ENCODE results near the gene RABGAP1L. TPM values are rescaled to one million over a fixed set of nuclear protein-coding genes. Genes with fewer than 3 reads are reported as not detected.

RABGAP1L gene
- total and polyA plus RNA-seq, 2 of the 8 experiments (the other 6 are each of a cell fraction or from before 2014, with no cell fraction given): 33.3 to 156 TPM

DNA sequence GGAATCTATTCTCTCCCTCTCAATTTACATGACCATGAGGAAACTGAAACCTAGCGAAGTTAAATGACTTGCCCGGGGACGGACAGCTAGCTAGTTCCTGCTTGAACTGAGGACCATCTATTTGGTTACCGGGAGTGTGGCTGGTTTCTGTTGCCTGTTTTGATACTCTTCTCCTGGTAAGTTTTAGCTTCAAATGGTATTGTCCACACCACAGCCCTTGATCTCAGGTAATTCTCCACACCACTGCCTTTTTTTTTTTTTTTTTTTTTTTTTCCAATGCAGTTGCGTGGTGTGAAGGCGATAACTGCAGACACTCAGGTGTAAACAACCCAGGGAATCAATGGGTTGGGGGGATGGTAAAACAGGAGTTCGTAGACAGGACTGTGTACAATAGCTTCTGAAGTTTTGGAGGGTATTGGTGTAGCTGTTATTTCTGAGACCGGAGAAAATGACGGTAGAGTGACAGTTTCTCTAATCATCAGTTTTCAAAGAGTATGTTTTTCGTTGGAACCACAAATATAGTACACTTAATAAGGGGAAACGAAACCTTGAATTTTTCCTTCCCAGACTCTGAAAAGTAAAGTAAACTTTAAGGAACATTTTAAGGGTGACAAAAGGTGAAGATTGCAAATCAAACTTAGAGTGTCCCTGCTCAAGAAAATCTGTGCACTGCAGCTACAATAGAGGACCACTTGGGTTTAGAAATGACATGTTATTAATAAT lies 715.2 kb downstream of the RABGAP1L start (continued):
- TF ChIP-seq TAF7 (optimal IDR thresholded peaks at IDR 0.05; ENCODE audit: borderline replicate concordance, low read depth, low read length) (peak; percentile 69), SP4 (IDR thresholded peaks at IDR 0.05; ENCODE audit: low read length) (peak; percentile 41; the same call in 1 of the 2 replicates), ASH2L (IDR thresholded peaks at IDR 0.05; ENCODE audit: low read length) (peak; percentile 66), JUND (IDR thresholded peaks at IDR 0.05; ENCODE audit: low read length) (no peak), POLR2AphosphoS5 (IDR thresholded peaks at IDR 0.05; ENCODE audit: low read depth, low read length) (peak; percentile 88), RBBP5 (IDR thresholded peaks at IDR 0.05; ENCODE audit: borderline replicate concordance, low read depth, low read length) (peak; percentile 51; the same call in 1 of the 2 replicates), SAP30 (IDR thresholded peaks at IDR 0.05; ENCODE audit: insufficient read depth, insufficient replicate concordance, low read length) (peak; percentile 68), EP300 (IDR thresholded peaks at IDR 0.05; ENCODE audit: borderline replicate concordance in 1 of 2, low read depth in 2 of 2, low read length in 2 of 2) (no peak), SIN3A (conservative IDR thresholded peaks at IDR 0.05 in 1 of 2, IDR thresholded peaks at IDR 0.05 in 1 of 2; ENCODE audit: low read depth in 1 of 2, low read length in 2 of 2) (peak; percentile 46 to 86; a peak in 2 of 4 replicates)
- TF ChIP-seq, protein P1, sequence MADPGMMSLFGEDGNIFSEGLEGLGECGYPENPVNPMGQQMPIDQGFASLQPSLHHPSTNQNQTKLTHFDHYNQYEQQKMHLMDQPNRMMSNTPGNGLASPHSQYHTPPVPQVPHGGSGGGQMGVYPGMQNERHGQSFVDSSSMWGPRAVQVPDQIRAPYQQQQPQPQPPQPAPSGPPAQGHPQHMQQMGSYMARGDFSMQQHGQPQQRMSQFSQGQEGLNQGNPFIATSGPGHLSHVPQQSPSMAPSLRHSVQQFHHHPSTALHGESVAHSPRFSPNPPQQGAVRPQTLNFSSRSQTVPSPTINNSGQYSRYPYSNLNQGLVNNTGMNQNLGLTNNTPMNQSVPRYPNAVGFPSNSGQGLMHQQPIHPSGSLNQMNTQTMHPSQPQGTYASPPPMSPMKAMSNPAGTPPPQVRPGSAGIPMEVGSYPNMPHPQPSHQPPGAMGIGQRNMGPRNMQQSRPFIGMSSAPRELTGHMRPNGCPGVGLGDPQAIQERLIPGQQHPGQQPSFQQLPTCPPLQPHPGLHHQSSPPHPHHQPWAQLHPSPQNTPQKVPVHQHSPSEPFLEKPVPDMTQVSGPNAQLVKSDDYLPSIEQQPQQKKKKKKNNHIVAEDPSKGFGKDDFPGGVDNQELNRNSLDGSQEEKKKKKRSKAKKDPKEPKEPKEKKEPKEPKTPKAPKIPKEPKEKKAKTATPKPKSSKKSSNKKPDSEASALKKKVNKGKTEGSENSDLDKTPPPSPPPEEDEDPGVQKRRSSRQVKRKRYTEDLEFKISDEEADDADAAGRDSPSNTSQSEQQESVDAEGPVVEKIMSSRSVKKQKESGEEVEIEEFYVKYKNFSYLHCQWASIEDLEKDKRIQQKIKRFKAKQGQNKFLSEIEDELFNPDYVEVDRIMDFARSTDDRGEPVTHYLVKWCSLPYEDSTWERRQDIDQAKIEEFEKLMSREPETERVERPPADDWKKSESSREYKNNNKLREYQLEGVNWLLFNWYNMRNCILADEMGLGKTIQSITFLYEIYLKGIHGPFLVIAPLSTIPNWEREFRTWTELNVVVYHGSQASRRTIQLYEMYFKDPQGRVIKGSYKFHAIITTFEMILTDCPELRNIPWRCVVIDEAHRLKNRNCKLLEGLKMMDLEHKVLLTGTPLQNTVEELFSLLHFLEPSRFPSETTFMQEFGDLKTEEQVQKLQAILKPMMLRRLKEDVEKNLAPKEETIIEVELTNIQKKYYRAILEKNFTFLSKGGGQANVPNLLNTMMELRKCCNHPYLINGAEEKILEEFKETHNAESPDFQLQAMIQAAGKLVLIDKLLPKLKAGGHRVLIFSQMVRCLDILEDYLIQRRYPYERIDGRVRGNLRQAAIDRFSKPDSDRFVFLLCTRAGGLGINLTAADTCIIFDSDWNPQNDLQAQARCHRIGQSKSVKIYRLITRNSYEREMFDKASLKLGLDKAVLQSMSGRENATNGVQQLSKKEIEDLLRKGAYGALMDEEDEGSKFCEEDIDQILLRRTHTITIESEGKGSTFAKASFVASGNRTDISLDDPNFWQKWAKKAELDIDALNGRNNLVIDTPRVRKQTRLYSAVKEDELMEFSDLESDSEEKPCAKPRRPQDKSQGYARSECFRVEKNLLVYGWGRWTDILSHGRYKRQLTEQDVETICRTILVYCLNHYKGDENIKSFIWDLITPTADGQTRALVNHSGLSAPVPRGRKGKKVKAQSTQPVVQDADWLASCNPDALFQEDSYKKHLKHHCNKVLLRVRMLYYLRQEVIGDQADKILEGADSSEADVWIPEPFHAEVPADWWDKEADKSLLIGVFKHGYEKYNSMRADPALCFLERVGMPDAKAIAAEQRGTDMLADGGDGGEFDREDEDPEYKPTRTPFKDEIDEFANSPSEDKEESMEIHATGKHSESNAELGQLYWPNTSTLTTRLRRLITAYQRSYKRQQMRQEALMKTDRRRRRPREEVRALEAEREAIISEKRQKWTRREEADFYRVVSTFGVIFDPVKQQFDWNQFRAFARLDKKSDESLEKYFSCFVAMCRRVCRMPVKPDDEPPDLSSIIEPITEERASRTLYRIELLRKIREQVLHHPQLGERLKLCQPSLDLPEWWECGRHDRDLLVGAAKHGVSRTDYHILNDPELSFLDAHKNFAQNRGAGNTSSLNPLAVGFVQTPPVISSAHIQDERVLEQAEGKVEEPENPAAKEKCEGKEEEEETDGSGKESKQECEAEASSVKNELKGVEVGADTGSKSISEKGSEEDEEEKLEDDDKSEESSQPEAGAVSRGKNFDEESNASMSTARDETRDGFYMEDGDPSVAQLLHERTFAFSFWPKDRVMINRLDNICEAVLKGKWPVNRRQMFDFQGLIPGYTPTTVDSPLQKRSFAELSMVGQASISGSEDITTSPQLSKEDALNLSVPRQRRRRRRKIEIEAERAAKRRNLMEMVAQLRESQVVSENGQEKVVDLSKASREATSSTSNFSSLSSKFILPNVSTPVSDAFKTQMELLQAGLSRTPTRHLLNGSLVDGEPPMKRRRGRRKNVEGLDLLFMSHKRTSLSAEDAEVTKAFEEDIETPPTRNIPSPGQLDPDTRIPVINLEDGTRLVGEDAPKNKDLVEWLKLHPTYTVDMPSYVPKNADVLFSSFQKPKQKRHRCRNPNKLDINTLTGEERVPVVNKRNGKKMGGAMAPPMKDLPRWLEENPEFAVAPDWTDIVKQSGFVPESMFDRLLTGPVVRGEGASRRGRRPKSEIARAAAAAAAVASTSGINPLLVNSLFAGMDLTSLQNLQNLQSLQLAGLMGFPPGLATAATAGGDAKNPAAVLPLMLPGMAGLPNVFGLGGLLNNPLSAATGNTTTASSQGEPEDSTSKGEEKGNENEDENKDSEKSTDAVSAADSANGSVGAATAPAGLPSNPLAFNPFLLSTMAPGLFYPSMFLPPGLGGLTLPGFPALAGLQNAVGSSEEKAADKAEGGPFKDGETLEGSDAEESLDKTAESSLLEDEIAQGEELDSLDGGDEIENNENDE (IDR thresholded peaks at IDR 0.05; ENCODE audit: insufficient replicate concordance, low read length): no peak

Measured in H1 (cell line).